Measurements from ENCODE around the gene KRTAP10-11. TPM values are rescaled to one million over a fixed set of nuclear protein-coding genes. Genes with fewer than 3 reads are reported as not detected.

KRTAP10-11 gene
- polyA plus RNA-seq, 3 donors = not detected

DNA sequence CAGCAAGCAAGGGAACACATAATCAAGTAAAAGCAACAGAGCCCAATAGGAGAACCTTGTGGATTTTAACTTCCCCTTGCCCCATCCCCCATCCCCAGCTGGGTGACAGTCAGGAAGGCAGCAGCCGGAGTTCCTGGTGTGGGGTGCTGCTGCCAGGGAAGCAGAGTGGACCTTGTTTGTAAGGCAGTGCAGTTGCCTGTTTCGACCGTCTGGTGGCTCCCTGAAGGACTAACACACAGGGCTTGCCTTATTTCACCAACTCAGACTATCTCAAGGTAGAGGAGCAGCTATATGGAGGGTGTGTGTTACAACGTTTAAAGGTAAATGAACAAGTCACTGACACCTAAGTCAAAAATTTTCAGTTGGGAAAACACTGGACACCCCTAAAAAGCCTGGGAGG, 27.7 kb upstream of the KRTAP10-11 start:
- Mint-ChIP-seq H3K9me3 (peaks cover 23 to 32% (median 24%) of the 10 kb centered on the region in 7 donors), H3K27ac (peak overlapping the region in 2 of 7 donors; percentile 5 to 43), H3K4me1 (peaks cover 10% of the 10 kb centered on the region), H3K36me3 (no peaks in the 10 kb centered on the region), H3K4me3 (no peak overlapping the region), H3K27me3 (ENCODE audit: low read depth in 3 of 3) (peaks cover 2 to 9% (median 9%) of the 10 kb centered on the region in 3 donors)
- no CpG with 5 or more reads among the region's 4 CpGs for WGBS (ENCODE audit: insufficient coverage)
- H4K20me1 ChIP-seq (ENCODE audit: insufficient read depth, low read length) = no peaks in the 10 kb centered on the region
- TF ChIP-seq, protein P1, sequence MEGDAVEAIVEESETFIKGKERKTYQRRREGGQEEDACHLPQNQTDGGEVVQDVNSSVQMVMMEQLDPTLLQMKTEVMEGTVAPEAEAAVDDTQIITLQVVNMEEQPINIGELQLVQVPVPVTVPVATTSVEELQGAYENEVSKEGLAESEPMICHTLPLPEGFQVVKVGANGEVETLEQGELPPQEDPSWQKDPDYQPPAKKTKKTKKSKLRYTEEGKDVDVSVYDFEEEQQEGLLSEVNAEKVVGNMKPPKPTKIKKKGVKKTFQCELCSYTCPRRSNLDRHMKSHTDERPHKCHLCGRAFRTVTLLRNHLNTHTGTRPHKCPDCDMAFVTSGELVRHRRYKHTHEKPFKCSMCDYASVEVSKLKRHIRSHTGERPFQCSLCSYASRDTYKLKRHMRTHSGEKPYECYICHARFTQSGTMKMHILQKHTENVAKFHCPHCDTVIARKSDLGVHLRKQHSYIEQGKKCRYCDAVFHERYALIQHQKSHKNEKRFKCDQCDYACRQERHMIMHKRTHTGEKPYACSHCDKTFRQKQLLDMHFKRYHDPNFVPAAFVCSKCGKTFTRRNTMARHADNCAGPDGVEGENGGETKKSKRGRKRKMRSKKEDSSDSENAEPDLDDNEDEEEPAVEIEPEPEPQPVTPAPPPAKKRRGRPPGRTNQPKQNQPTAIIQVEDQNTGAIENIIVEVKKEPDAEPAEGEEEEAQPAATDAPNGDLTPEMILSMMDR (IDR thresholded peaks at IDR 0.05) = no peak
- intact Hi-C loops (cut with micrococcal nuclease) = no loop called here
- no peaks in the 10 kb centered on the region for H3K27me3 ChIP-seq (ENCODE audit: control insufficient read depth in 2 of 2, insufficient read depth in 2 of 2, low read length in 2 of 2)
- DNase-seq = no peak
- no peak overlapping the region for H3K4me2 ChIP-seq (replicated peaks; ENCODE audit: extremely low read depth, low read length, poor library complexity, severe bottlenecking)
- H3K9me3 ChIP-seq (replicated peaks in 1 of 2; ENCODE audit: control insufficient read depth in 1 of 2, insufficient read depth in 1 of 2, low read length in 2 of 2) = peaks cover 18 to 20% of the 10 kb centered on the region in 2 donors
- H3K9ac ChIP-seq (ENCODE audit: insufficient read depth, low read length, poor library complexity, severe bottlenecking) = no peak overlapping the region
- no peaks in the 10 kb centered on the region for H3K4me1 ChIP-seq (ENCODE audit: control insufficient read depth in 1 of 2, insufficient read depth in 2 of 2, low read length in 2 of 2)
- H3K36me3 ChIP-seq (replicated peaks in 1 of 2; ENCODE audit: control insufficient read depth in 1 of 2, insufficient read depth in 2 of 2, low read length in 2 of 2) = no peaks in the 10 kb centered on the region
- no peak overlapping the region for H3K27ac ChIP-seq (ENCODE audit: low read depth in 1 of 2, low read length in 2 of 2)
- H2AFZ ChIP-seq (ENCODE audit: insufficient read depth, low read depth, low read length, poor library complexity, severe bottlenecking) = no peak overlapping the region
- H3K79me2 ChIP-seq (ENCODE audit: insufficient read depth, low read length) = no peaks in the 10 kb centered on the region
- no peak overlapping the region for H3K4me3 ChIP-seq (replicated peaks in 1 of 3; ENCODE audit: low read depth in 2 of 3, low read length in 3 of 3)

DNA sequence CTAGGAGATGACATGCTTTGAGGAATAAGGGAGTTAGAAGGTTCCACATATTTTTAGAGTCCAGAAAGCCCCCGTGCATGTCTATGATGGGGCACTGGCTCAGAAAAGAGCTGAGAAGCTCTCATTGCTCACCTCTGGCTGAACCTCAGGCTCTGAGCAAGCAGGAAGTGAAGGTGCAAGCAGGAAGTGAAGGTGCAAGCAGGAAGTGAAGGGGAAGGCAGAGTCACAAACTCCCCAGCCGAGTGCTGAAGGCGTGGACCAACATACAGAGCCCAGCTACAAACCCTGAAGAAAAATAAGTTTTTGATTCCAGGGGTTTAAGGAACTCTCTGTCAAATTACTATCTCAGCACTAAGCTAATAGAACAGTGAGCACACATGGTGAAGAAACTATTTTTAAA, 27.3 kb upstream of the KRTAP10-11 start:
- H3K4me2 ChIP-seq (replicated peaks; ENCODE audit: extremely low read depth, low read length, poor library complexity, severe bottlenecking) = no peak overlapping the region

More for the DNA sequence above, 27.3 kb upstream of the KRTAP10-11 start:
- no peaks in the 10 kb centered on the region for H3K27me3 ChIP-seq (ENCODE audit: control insufficient read depth in 2 of 2, insufficient read depth in 2 of 2, low read length in 2 of 2)
- H3K9me3 ChIP-seq (replicated peaks in 1 of 2; ENCODE audit: control insufficient read depth in 1 of 2, insufficient read depth in 1 of 2, low read length in 2 of 2) = peaks cover 18 to 24% of the 10 kb centered on the region in 2 donors
- TF ChIP-seq, protein P1 (IDR thresholded peaks at IDR 0.05) = no peak
- intact Hi-C loops (cut with micrococcal nuclease) = no loop called here
- 86% methylated on average over 1 of the region's 3 CpGs for WGBS (ENCODE audit: insufficient coverage)
- Mint-ChIP-seq H3K4me1 (peaks cover 10% of the 10 kb centered on the region), H3K27ac (peak overlapping the region in 1 of 7 donors; percentile 5), H3K36me3 (no peaks in the 10 kb centered on the region), H3K9me3 (peaks cover 27 to 36% (median 28%) of the 10 kb centered on the region in 7 donors), H3K4me3 (peak overlapping the region in 1 of 2 donors; percentile 25), H3K27me3 (ENCODE audit: low read depth in 3 of 3) (peaks cover 2 to 9% (median 9%) of the 10 kb centered on the region in 3 donors)
- no peak overlapping the region for H3K27ac ChIP-seq (ENCODE audit: low read depth in 1 of 2, low read length in 2 of 2)
- no peaks in the 10 kb centered on the region for H3K36me3 ChIP-seq (replicated peaks in 1 of 2; ENCODE audit: control insufficient read depth in 1 of 2, insufficient read depth in 2 of 2, low read length in 2 of 2)
- no peaks in the 10 kb centered on the region for H4K20me1 ChIP-seq (ENCODE audit: insufficient read depth, low read length)
- no peak overlapping the region for H3K4me3 ChIP-seq (replicated peaks in 1 of 3; ENCODE audit: low read depth in 2 of 3, low read length in 3 of 3)
- no peak for DNase-seq
- H3K4me1 ChIP-seq (ENCODE audit: control insufficient read depth in 1 of 2, insufficient read depth in 2 of 2, low read length in 2 of 2) = no peaks in the 10 kb centered on the region
- H3K79me2 ChIP-seq (ENCODE audit: insufficient read depth, low read length) = no peaks in the 10 kb centered on the region
- H3K9ac ChIP-seq (ENCODE audit: insufficient read depth, low read length, poor library complexity, severe bottlenecking) = no peak overlapping the region
- no peak overlapping the region for H2AFZ ChIP-seq (ENCODE audit: insufficient read depth, low read depth, low read length, poor library complexity, severe bottlenecking)
